Smooth muscle cell (in vitro differentiated cells): ENCODE measurements around the gene LMF2. TPM values are rescaled to one million over a fixed set of nuclear protein-coding genes. Genes with fewer than 3 reads are reported as not detected.

Experiments used
- DNase-seq: peaks from one replicate; lab custom pipeline; 2025; ENCODE audit not compliant: unreplicated experiment; lab: John Stamatoyannopoulos, UW
- H2AFZ ChIP-seq: fragments of 200-600 bp; sonication (generic); 2 replicates; pipeline ENCODE4 v1.6.0; 2016; ENCODE audit warnings: antibody characterized with exemption, low read depth, mild to moderate bottlenecking
- H3F3A ChIP-seq: fragments of 200-600 bp; sonication (generic); 2 replicates; pipeline ENCODE4 v1.6.0; 2017; ENCODE audit warnings: antibody characterized with exemption, low read depth
- H3K27ac ChIP-seq: fragments of 200-600 bp; sonication (generic); 2 replicates; pipeline ENCODE4 v1.5.1; 2016; ENCODE audit warnings: low read depth, mild to moderate bottlenecking
- H3K27me3 ChIP-seq: fragments of 200-600 bp; sonication (generic); 2 replicates; pipeline ENCODE4 v1.6.1; 2016; ENCODE audit warnings: low read depth, mild to moderate bottlenecking
- H3K36me3 ChIP-seq: fragments of 200-600 bp; sonication (generic); 2 replicates; pipeline ENCODE4 v1.5.1; 2016; ENCODE audit warnings: low read depth
- H3K4me1 ChIP-seq: fragments of 200-600 bp; sonication (generic); 2 replicates; pipeline ENCODE4 v1.5.1; 2016; ENCODE audit warnings: low read depth
- H3K4me2 ChIP-seq: fragments of 200-600 bp; sonication (generic); 2 replicates; pipeline ENCODE4 v1.6.0; 2016; ENCODE audit warnings: mild to moderate bottlenecking
- H3K4me3 ChIP-seq: fragments of 200-600 bp; sonication (generic); 2 replicates; pipeline ENCODE4 v1.5.1; 2016; ENCODE audit warnings: mild to moderate bottlenecking
- H3K79me2 ChIP-seq: fragments of 200-600 bp; sonication (generic); 2 replicates; pipeline ENCODE4 v1.6.0; 2016; ENCODE audit warnings: low read depth, mild to moderate bottlenecking
- H3K9ac ChIP-seq: fragments of 200-600 bp; sonication (generic); 2 replicates; pipeline ENCODE4 v1.6.0; 2016; ENCODE audit warnings: low read depth
- H3K9me3 ChIP-seq: fragments of 200-600 bp; sonication (generic); replicated peaks from 2 replicates; pipeline ENCODE4 v1.5.1; 2016; ENCODE audit warnings: low read depth
- H4K20me1 ChIP-seq: fragments of 200-600 bp; sonication (generic); 2 replicates; pipeline ENCODE4 v1.6.0; 2016; ENCODE audit warnings: low read depth
- WGBS: methylation state at CpG from one replicate; pipeline ENCODE4 v1.1.7; 2016; ENCODE audit warnings: low lambda C conversion rate; 5-methylcytosine and 5-hydroxymethylcytosine counted together
- polyA plus RNA-seq: library from polyadenylated mRNA; unstranded; fragments of >200 nt; fragmentation: Nextera tagmentation; extraction: Ambion mirVana; gene quantifications from 2 replicates; pipeline ENCODE4 v1.2.1, GENCODE V29; 2016
- total RNA-seq: library from RNA; depleted of rRNA; stranded (reverse); fragments of >200 nt; gene quantifications from 2 replicates; pipeline ENCODE4 v1.2.3, GENCODE V29; 2014
- TF ChIP-seq, protein P1 (sequence below): fragments of 200-600 bp; sonication (generic); IDR thresholded peaks from 2 replicates; pipeline ENCODE4 v1.5.1; 2017; ENCODE audit warnings: borderline replicate concordance, mild to moderate bottlenecking, antibody characterized with exemption; ENCODE audit not compliant: insufficient read depth, poor library complexity, severe bottlenecking

Gene LMF2
- total and polyA plus RNA-seq, 2 experiments from 2014 or later: 53.5 to 130 TPM

- Histone ChIP-seq H3F3A (no peaks in the 10 kb centered on the region), H3K79me2 (no peaks in the 10 kb centered on the region), H3K9me3 (no peaks in the 10 kb centered on the region), H2AFZ (no peak overlapping the region), H3K36me3 (no peaks in the 10 kb centered on the region), H3K9ac (no peak overlapping the region), H3K4me3 (no peak overlapping the region), H3K27ac (no peak overlapping the region), H3K4me1 (no peaks in the 10 kb centered on the region), H3K27me3 (no peaks in the 10 kb centered on the region), H3K4me2 (no peak overlapping the region), H4K20me1 (no peaks in the 10 kb centered on the region)
- 90% methylated on average over 8 of the region's 8 CpGs for WGBS
- DNase-seq: no peak
- TF ChIP-seq, protein P1, sequence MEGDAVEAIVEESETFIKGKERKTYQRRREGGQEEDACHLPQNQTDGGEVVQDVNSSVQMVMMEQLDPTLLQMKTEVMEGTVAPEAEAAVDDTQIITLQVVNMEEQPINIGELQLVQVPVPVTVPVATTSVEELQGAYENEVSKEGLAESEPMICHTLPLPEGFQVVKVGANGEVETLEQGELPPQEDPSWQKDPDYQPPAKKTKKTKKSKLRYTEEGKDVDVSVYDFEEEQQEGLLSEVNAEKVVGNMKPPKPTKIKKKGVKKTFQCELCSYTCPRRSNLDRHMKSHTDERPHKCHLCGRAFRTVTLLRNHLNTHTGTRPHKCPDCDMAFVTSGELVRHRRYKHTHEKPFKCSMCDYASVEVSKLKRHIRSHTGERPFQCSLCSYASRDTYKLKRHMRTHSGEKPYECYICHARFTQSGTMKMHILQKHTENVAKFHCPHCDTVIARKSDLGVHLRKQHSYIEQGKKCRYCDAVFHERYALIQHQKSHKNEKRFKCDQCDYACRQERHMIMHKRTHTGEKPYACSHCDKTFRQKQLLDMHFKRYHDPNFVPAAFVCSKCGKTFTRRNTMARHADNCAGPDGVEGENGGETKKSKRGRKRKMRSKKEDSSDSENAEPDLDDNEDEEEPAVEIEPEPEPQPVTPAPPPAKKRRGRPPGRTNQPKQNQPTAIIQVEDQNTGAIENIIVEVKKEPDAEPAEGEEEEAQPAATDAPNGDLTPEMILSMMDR: no peak
These were observed 42.9 kb upstream of the LMF2 start for GRCh38 chr22:50550395-50550794.

- Histone ChIP-seq H3K9ac (no peak overlapping the region), H3K9me3 (no peaks in the 10 kb centered on the region), H3K4me2 (no peak overlapping the region), H3K27me3 (no peaks in the 10 kb centered on the region), H3F3A (no peaks in the 10 kb centered on the region), H3K27ac (no peak overlapping the region), H3K4me3 (no peak overlapping the region), H4K20me1 (no peaks in the 10 kb centered on the region), H3K36me3 (no peaks in the 10 kb centered on the region), H2AFZ (no peak overlapping the region), H3K4me1 (peaks cover 8% of the 10 kb centered on the region), H3K79me2 (no peaks in the 10 kb centered on the region)
- DNase-seq: no peak
- WGBS: 94% methylated on average over 55 of the region's 68 CpGs
- TF ChIP-seq, protein P1: no peak
These were observed 41.7 kb upstream of the LMF2 start for GRCh38 chr22:50548921-50549790.

DNA sequence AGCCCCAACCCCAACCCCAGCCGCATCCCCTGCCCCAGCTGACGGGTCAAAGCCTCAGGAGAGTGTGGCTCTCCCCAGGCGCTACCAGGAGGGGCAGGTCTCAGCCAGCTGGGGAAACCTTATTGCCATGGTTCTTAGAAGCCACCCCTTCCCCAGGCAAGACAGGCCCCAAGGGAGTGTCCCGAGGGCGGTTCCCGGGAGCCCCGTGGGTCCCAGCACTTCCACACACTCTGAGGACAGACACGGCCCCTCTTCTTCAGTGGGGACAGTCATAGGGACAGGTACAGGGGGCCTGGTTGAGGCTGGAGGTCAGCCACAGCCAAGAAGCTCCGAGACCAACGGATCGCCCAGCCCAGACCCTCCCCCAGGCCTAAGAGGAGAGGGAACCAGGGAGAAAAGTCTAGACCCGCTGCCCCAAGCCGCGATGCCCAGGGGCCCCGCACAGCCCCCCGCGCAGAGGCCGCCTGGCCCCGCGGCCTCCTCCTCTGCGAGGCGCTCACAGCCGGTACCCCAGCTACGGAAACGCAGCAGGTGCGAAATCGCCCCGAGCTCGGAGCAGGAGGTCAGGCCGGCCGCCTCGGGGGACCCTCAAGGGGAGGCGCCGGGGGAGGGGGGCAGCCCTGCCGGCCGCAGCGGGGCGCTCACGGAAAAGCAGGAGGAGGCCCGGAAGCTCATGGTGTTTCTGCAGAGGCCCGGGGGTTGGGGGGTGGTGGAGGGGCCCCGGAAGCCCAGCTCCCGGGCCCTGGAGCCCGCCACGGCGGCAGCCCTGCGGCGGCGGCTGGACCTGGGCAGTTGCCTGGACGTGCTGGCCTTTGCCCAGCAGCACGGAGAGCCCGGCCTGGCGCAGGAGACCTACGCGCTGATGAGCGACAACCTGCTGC, 40.8 kb upstream of the LMF2 start:
- no peak overlapping the region for H3K4me3 ChIP-seq
- TF ChIP-seq, protein P1: no peak
- no peaks in the 10 kb centered on the region for H4K20me1 ChIP-seq
- no peaks in the 10 kb centered on the region for H3K9me3 ChIP-seq
- no peak overlapping the region for H2AFZ ChIP-seq
- no peaks in the 10 kb centered on the region for H3K27me3 ChIP-seq
- no peak for DNase-seq
- no peak overlapping the region for H3K9ac ChIP-seq
- peaks cover 8% of the 10 kb centered on the region for H3K4me1 ChIP-seq
- no peaks in the 10 kb centered on the region for H3K36me3 ChIP-seq
- H3F3A ChIP-seq: no peaks in the 10 kb centered on the region
- no peak overlapping the region for H3K4me2 ChIP-seq
- H3K27ac ChIP-seq: no peak overlapping the region
- H3K79me2 ChIP-seq: no peaks in the 10 kb centered on the region
- 94% methylated on average over 41 of the region's 56 CpGs for WGBS
